K562 (cell line): ENCODE results near the gene RHBDF2. TPM values are rescaled to one million over a fixed set of nuclear protein-coding genes. Genes with fewer than 3 reads are reported as not detected.

Experiments
- ATAC-seq: fragments of 200-7000 bp; cut with Tn5 transposase; 3 replicates; pipeline ENCODE4 v1.9.1; 2020; ENCODE audit warnings: moderate library complexity
- BruUV-seq: library from RNA; stranded (reverse); fragments of 400-500 nt; replicated peaks from 2 replicates; lab custom pipeline; 2021; lab: Mats Ljungman, UMichigan
- CTCF ChIA-PET: fragments of 300-600 bp; formaldehyde crosslinking; extraction: SDS; loops from one replicate; lab custom pipeline; 2021; ENCODE audit warnings: low intra/inter-chr PET ratio; lab: Yijun Ruan, JAX
- POLR2A ChIA-PET: fragments of 300-600, 350-650 bp; sonication (Branson Sonifier 250); formaldehyde crosslinking; extraction: SDS; loops from one replicate; lab custom pipeline; 2021; ENCODE audit warnings: antibody characterized with exemption, inconsistent platforms; lab: Yijun Ruan, JAX
- DNase-seq, 4 experiments: peaks; one replicate each; pipeline versions ENCODE4 v3.0.0 to v3.0.0-alpha.2; 2011 to 2018; ENCODE audit warnings: low spot score in 3 of 4, mixed read lengths in 3 of 4; ENCODE audit errors: extremely low read depth in 1 of 4
- FAIRE-seq: peaks from 2 replicates; lab custom pipeline; 2011; peaks lifted over from hg19 to GRCh38; lab: Jason Lieb, UNC
- H2AFZ ChIP-seq: 2 replicates; pipeline ENCODE4 v1.6.0; 2011; ENCODE audit warnings: low read depth, low read length, control low read depth, inconsistent platforms
- H3K27ac ChIP-seq: fragments of 200-600 bp; 3 replicates; pipeline ENCODE4 v1.8.0; 2011; ENCODE audit warnings: low read depth, mild to moderate bottlenecking, control low read depth, inconsistent platforms, low read length, moderate library complexity, mixed read lengths; ENCODE audit errors: extremely low read depth
- H3K27me3 ChIP-seq, 2 experiments: fragments of 300-600 bp in 1 of 2; 2 replicates in 1 of 2; 3 replicates in 1 of 2; pipeline versions ENCODE4 v1.6.0 to v1.8.0; 2011; ENCODE audit warnings: inconsistent platforms in 2 of 2, low read length in 2 of 2, mild to moderate bottlenecking in 1 of 2, mixed read lengths in 1 of 2, moderate library complexity in 1 of 2; ENCODE audit not compliant: control insufficient read depth in 2 of 2, insufficient read depth in 2 of 2
- H3K36me3 ChIP-seq: fragments of 300-600 bp; 3 replicates; pipeline ENCODE4 v1.8.0; 2011; ENCODE audit warnings: mild to moderate bottlenecking, low read length, inconsistent platforms; ENCODE audit not compliant: control insufficient read depth, insufficient read depth
- H3K4me1 ChIP-seq, 2 experiments: fragments of 200-600 bp in 1 of 2; replicated peaks in 1 of 2; 2 replicates in 1 of 2; 3 replicates in 1 of 2; pipeline versions ENCODE4 v1.5.1 to v1.8.0; 2011; ENCODE audit warnings: inconsistent platforms in 2 of 2, low read length in 2 of 2, mild to moderate bottlenecking in 1 of 2, mixed read lengths in 1 of 2, moderate library complexity in 1 of 2; ENCODE audit not compliant: control insufficient read depth in 2 of 2, insufficient read depth in 2 of 2
- H3K4me2 ChIP-seq: 2 replicates; pipeline ENCODE4 v1.6.1; 2011; ENCODE audit warnings: low read length, control low read depth, inconsistent platforms, mixed read lengths; ENCODE audit not compliant: insufficient read depth
- H3K4me3 ChIP-seq: fragments of 200-600 bp; sonication (generic), shearing (Covaris generic); 2 replicates; pipeline ENCODE4 v1.5.1; 2016; ENCODE audit warnings: control low read depth, inconsistent platforms
- H3K79me2 ChIP-seq: fragments of 200-600 bp; 3 replicates; pipeline ENCODE4 v1.8.0; 2011; ENCODE audit warnings: low read length, inconsistent platforms; ENCODE audit not compliant: control insufficient read depth, insufficient read depth
- H3K9ac ChIP-seq, 2 experiments: 2 replicates each; pipeline versions ENCODE4 v1.6.0 to v1.6.1; 2011; ENCODE audit warnings: low read depth in 2 of 2, low read length in 2 of 2, control low read depth in 1 of 2, inconsistent platforms in 1 of 2, mild to moderate bottlenecking in 1 of 2, mixed read lengths in 1 of 2; ENCODE audit not compliant: insufficient read depth in 1 of 2
- H3K9me1 ChIP-seq: one replicate; pipeline ENCODE4 v1.6.0; 2011; ENCODE audit warnings: inconsistent platforms, mild to moderate bottlenecking, low read length, moderate library complexity; ENCODE audit not compliant: control insufficient read depth, insufficient read depth
- H3K9me3 ChIP-seq: replicated peaks from 2 replicates; pipeline ENCODE4 v1.5.1; 2011; ENCODE audit warnings: low read depth, low read length, inconsistent platforms; ENCODE audit not compliant: control insufficient read depth, insufficient read depth
- H4K20me1 ChIP-seq: replicated peaks from 2 replicates; pipeline ENCODE4 v1.6.1; 2011; ENCODE audit warnings: low read length, inconsistent platforms, mixed read lengths; ENCODE audit not compliant: control insufficient read depth, insufficient read depth
- ADNP ChIP-seq: fragments of 200-800 bp; sonication (Bioruptor generic); IDR thresholded peaks from 2 replicates; pipeline ENCODE4 v1.6.1; 2016; ENCODE audit warnings: missing genetic modification characterization, missing compliant biosample characterization
- AFF1 ChIP-seq, 2 experiments: fragments of 450-650 bp; IDR thresholded peaks; 2 replicates each; pipeline ENCODE4 v1.6.1; 2018; ENCODE audit warnings: mild to moderate bottlenecking in 2 of 2, low read depth in 1 of 2; ENCODE audit not compliant: partially characterized antibody in 2 of 2
- ARID4B ChIP-seq: sonication (generic); formaldehyde crosslinking; IDR thresholded peaks from 2 replicates; pipeline ENCODE4 v1.8.0; 2022; ENCODE audit warnings: mild to moderate bottlenecking, missing genetic modification reagents
- BRCA1 ChIP-seq, 2 experiments: fragments of 450-650 bp in 1 of 2; sonication (generic) in 1 of 2; formaldehyde crosslinking in 1 of 2; IDR thresholded peaks; 2 replicates each; pipeline versions ENCODE4 v1.5.0 to v1.6.1; 2017 to 2020; ENCODE audit warnings: mild to moderate bottlenecking in 1 of 2, missing genetic modification reagents in 1 of 2
- CREB3 ChIP-seq: fragments of 450-650 bp; conservative IDR thresholded peaks from 2 replicates; pipeline ENCODE4 v1.6.1; 2016; ENCODE audit warnings: missing genetic modification characterization, low read depth, mild to moderate bottlenecking, missing compliant biosample characterization, moderate library complexity
- GATAD2A ChIP-seq: fragments of 450-650 bp; IDR thresholded peaks from 2 replicates; pipeline ENCODE4 v1.6.1; 2017
- IRF2 ChIP-seq: sonication (generic); formaldehyde crosslinking; IDR thresholded peaks from 2 replicates; pipeline ENCODE4 v1.8.1; 2022; ENCODE audit warnings: mild to moderate bottlenecking, missing genetic modification reagents
- ZNF134 ChIP-seq: fragments of 250-450 bp; sonication (Bioruptor Pico); conservative IDR thresholded peaks from 2 replicates; pipeline ENCODE4 v1.4.0; 2020
- ZNF23 ChIP-seq: fragments of 250-450 bp; sonication (Bioruptor Pico); IDR thresholded peaks from 2 replicates; pipeline ENCODE4 v1.4.0; 2020; ENCODE audit warnings: mild to moderate bottlenecking
- ZNF253 ChIP-seq: fragments of 250-450 bp; sonication (Bioruptor Pico); conservative IDR thresholded peaks from 2 replicates; pipeline ENCODE4 v1.6.1; 2021; ENCODE audit warnings: mild to moderate bottlenecking
- WGBS: fragments of 100-300 bp; shearing (Covaris generic); methylation state at CpG from one replicate; pipeline ENCODE4 v1.1.6; 2016; ENCODE audit warnings: low coverage, mixed read lengths; ENCODE audit not compliant: insufficient coverage; ENCODE audit errors: missing lambda C conversion rate; 5-methylcytosine and 5-hydroxymethylcytosine counted together
- in situ Hi-C: fragments of 300-500 bp; cut with MboI; formaldehyde crosslinking; loops from 4 replicates; pipeline ENCODE4 v1.15.0; 2018; ENCODE audit warnings: inconsistent platforms, mixed read lengths
- intact Hi-C: fragments of 100-400 bp; cut with micrococcal nuclease; formaldehyde crosslinking; loops from 2 replicates; pipeline ENCODE4 v1.14.2; 2022
- polyA plus RNA-seq, 8 experiments: library from polyadenylated mRNA; depleted of rRNA in 4 of 8; stranded (reverse) in 5 of 8; unstranded in 3 of 8; fragments of >200 nt; fragmentation: Nextera tagmentation in 2 of 8; fragmentation: Illumina TruSeq in 1 of 8; extraction: Ambion mirVana in 2 of 8; extraction: Trizol in 1 of 8; gene quantifications; 2 replicates each; pipeline versions ENCODE4 v1.2.1 to v1.2.3, GENCODE V29; 2011 to 2014; ENCODE audit warnings: inconsistent platforms in 1 of 8, missing spikeins in 1 of 8
- total RNA-seq, 7 experiments: library from RNA; depleted of rRNA in 6 of 7; stranded (reverse); fragments of >200 nt in 6 of 7; fragmentation: Illumina TruSeq in 2 of 7; extraction: Trizol in 2 of 7; gene quantifications; 2 replicates each; pipeline versions ENCODE4 v1.2.1 to v1.2.3, GENCODE V29; 2011 to 2021; ENCODE audit warnings: low replicate concordance in 1 of 7

The RHBDF2 gene
- total and polyA plus RNA-seq, 9 of the 15 experiments (the other 6 are each of a cell fraction or from before 2014, with no cell fraction given): 0.04 to 2.8 (median 1.1) TPM

- 51% methylated on average over 9 of the region's 9 CpGs for WGBS
- Histone ChIP-seq H3K27ac (no peak overlapping the region), H2AFZ (no peak overlapping the region), H3K4me1 (peaks cover 11 to 57% of the 10 kb centered on the region in 2 experiments; a peak in 4 of 5 replicates), H3K9ac (peak overlapping the region in 1 of 2 experiments; percentile 46; a peak in 1 of 4 replicates), H3K27me3 (no peaks in the 10 kb centered on the region), H3K4me2 (no peak overlapping the region), H3K9me1 (no peaks in the 10 kb centered on the region), H4K20me1 (no peaks in the 10 kb centered on the region), H3K79me2 (no peaks in the 10 kb centered on the region), H3K4me3 (no peak overlapping the region), H3K9me3 (no peaks in the 10 kb centered on the region), H3K36me3 (no peaks in the 10 kb centered on the region)
- ATAC-seq (no peak), DNase-seq (no peak), FAIRE-seq (no peak)
- ChIA-PET POLR2A (interaction anchor here (1.9 to 3.0 kb wide), 2 partner anchors 11 to 19 kb away, joined by 8 to 26 read pairs; no protein-coding TSS in a partner anchor), CTCF (interaction anchor here (0.6 kb wide), 1 partner anchor 151 kb away, joined by 3 read pairs; no protein-coding TSS in a partner anchor)
- intact Hi-C loops: no loop called here
- no TSS peak for BruUV-seq
- in situ Hi-C loops: no loop called here
- TF ChIP-seq CREB3 (tag) (no peak), ADNP (tag) (no peak), GATAD2A (no peak), IRF2 (CRISPR knock-in tag) (no peak), ZNF23 (CRISPR knock-in tag) (no peak), BRCA1 (IDR thresholded peaks at IDR 0.05) (no peak), BRCA1 (CRISPR knock-in tag; IDR thresholded peaks at IDR 0.05) (no peak), AFF1 (IDR thresholded peaks at IDR 0.05; ENCODE audit: low read depth in 1 of 2, partially characterized antibody in 2 of 2) (no peak), ZNF253 (CRISPR knock-in tag) (no peak), ARID4B (no peak), ZNF134 (CRISPR knock-in tag) (no peak)
Observed at GRCh38 chr17:76538941-76539570, 37.8 kb upstream of the RHBDF2 start.
